HEK293 (cell line): ENCODE measurements around the gene HSD17B2.

Source experiments
- CTCF ChIA-PET: fragments of 350-600 bp; formaldehyde crosslinking; extraction: SDS; loops from one replicate; lab custom pipeline; 2021; ENCODE audit warnings: antibody characterized with exemption; lab: Yijun Ruan, JAX
- POLR2A ChIA-PET: fragments of 300-600 bp; formaldehyde crosslinking; extraction: SDS; loops from one replicate; lab custom pipeline; 2020; ENCODE audit warnings: antibody characterized with exemption, inconsistent platforms; lab: Yijun Ruan, JAX
- H3K27ac ChIP-seq: fragments of 200-500 bp; sonication (Bioruptor generic); 2 replicates; pipeline ENCODE4 v1.5.1; 2014; ENCODE audit warnings: low read depth, low read length, control low read depth, inconsistent platforms; ENCODE audit errors: extremely low read depth
- H3K36me3 ChIP-seq, 2 experiments: fragments of 200-500 bp in 1 of 2; sonication (Bioruptor generic) in 1 of 2; 1 replicate in 1 of 2; 2 replicates in 1 of 2; pipeline ENCODE4 v1.5.1; 2014 to 2017; ENCODE audit warnings: inconsistent platforms in 2 of 2, low read length in 2 of 2; ENCODE audit not compliant: control insufficient read depth in 2 of 2, insufficient read depth in 1 of 2
- H3K4me1 ChIP-seq: fragments of 200-500 bp; sonication (Bioruptor generic); 2 replicates; pipeline ENCODE4 v1.5.1; 2014; ENCODE audit warnings: mild to moderate bottlenecking, low read length, inconsistent platforms; ENCODE audit not compliant: control insufficient read depth, insufficient read depth
- H3K4me3 ChIP-seq: 2 replicates; pipeline ENCODE4 v1.5.1; 2011; ENCODE audit warnings: low read depth, mild to moderate bottlenecking, control low read depth, low read length, moderate library complexity
- H3K9me3 ChIP-seq: fragments of 200-500 bp; sonication (Bioruptor generic); 2 replicates; pipeline ENCODE4 v1.5.1; 2014; ENCODE audit warnings: low read depth, low read length, inconsistent platforms; ENCODE audit not compliant: control insufficient read depth, insufficient read depth
- BCL11B ChIP-seq: fragments of 450-650 bp; formaldehyde crosslinking; IDR thresholded peaks from 2 replicates; pipeline ENCODE4 v1.5.1; 2016; ENCODE audit warnings: low read depth, missing biosample characterization, missing genetic modification characterization
- HOXD13 ChIP-seq: sonication (generic); formaldehyde crosslinking; IDR thresholded peaks from 2 replicates; pipeline ENCODE4 v1.8.0; 2022; ENCODE audit warnings: missing genetic modification reagents, borderline replicate concordance
- MEIS1 ChIP-seq: sonication (generic); formaldehyde crosslinking; IDR thresholded peaks from 2 replicates; pipeline ENCODE4 v1.8.1; 2022; ENCODE audit warnings: missing genetic modification reagents, mild to moderate bottlenecking, borderline replicate concordance
- OSR2 ChIP-seq: fragments of 450-650 bp; formaldehyde crosslinking; IDR thresholded peaks from 2 replicates; pipeline ENCODE4 v1.5.1; 2016; ENCODE audit warnings: missing biosample characterization, missing genetic modification characterization
- RBAK ChIP-seq: fragments of 450-650 bp; formaldehyde crosslinking; IDR thresholded peaks from 2 replicates; pipeline ENCODE4 v1.5.1; 2016; ENCODE audit warnings: missing biosample characterization, missing genetic modification characterization
- ZBTB1 ChIP-seq: fragments of 450-650 bp; formaldehyde crosslinking; IDR thresholded peaks from 2 replicates; pipeline ENCODE4 v1.5.1; 2016; ENCODE audit warnings: missing biosample characterization, missing genetic modification characterization
- ZBTB21 ChIP-seq: fragments of 450-650 bp; formaldehyde crosslinking; IDR thresholded peaks from 2 replicates; pipeline ENCODE4 v1.5.1; 2017; ENCODE audit warnings: missing biosample characterization, missing genetic modification characterization
- ZFP37 ChIP-seq: fragments of 450-650 bp; formaldehyde crosslinking; IDR thresholded peaks from 2 replicates; pipeline ENCODE4 v1.5.1; 2016; ENCODE audit warnings: missing biosample characterization, missing genetic modification characterization
- ZIC2 ChIP-seq: fragments of 450-650 bp; formaldehyde crosslinking; IDR thresholded peaks from 2 replicates; pipeline ENCODE4 v1.5.1; 2016; ENCODE audit warnings: missing biosample characterization, missing genetic modification characterization
- ZNF169 ChIP-seq: fragments of 450-650 bp; formaldehyde crosslinking; IDR thresholded peaks from 2 replicates; pipeline ENCODE4 v1.5.1; 2016; ENCODE audit warnings: missing biosample characterization, missing genetic modification characterization
- ZNF19 ChIP-seq: fragments of 450-650 bp; formaldehyde crosslinking; IDR thresholded peaks from 2 replicates; pipeline ENCODE4; 2016; ENCODE audit warnings: missing biosample characterization, missing genetic modification characterization, low read depth
- ZNF23 ChIP-seq: fragments of 450-650 bp; formaldehyde crosslinking; IDR thresholded peaks from 2 replicates; pipeline ENCODE4 v1.5.1; 2016; ENCODE audit warnings: missing biosample characterization, missing genetic modification characterization, borderline replicate concordance
- ZNF324 ChIP-seq: fragments of 450-650 bp; formaldehyde crosslinking; IDR thresholded peaks from 2 replicates; pipeline ENCODE4 v1.5.1; 2016; ENCODE audit warnings: missing biosample characterization, missing genetic modification characterization
- ZNF596 ChIP-seq: fragments of 450-650 bp; IDR thresholded peaks from 2 replicates; pipeline ENCODE4 v1.5.0; 2018; ENCODE audit warnings: missing biosample characterization, mild to moderate bottlenecking, missing genetic modification characterization, moderate library complexity
- ZNF777 ChIP-seq: fragments of 450-650 bp; formaldehyde crosslinking; IDR thresholded peaks from 2 replicates; pipeline ENCODE4 v1.5.1; 2017; ENCODE audit warnings: missing biosample characterization, missing genetic modification characterization, borderline replicate concordance
- TF ChIP-seq, protein P1 (sequence below): fragments of 450-650 bp; formaldehyde crosslinking; IDR thresholded peaks from 2 replicates; pipeline ENCODE4 v1.5.1; 2016; ENCODE audit warnings: missing biosample characterization, missing genetic modification characterization
- TF ChIP-seq, protein P2 (sequence below): fragments of 450-650 bp; formaldehyde crosslinking; IDR thresholded peaks from 2 replicates; pipeline ENCODE4 v1.5.1; 2016; ENCODE audit warnings: missing biosample characterization, missing genetic modification characterization
- TF ChIP-seq, protein P3 (sequence below): fragments of 450-650 bp; formaldehyde crosslinking; conservative IDR thresholded peaks from 2 replicates; pipeline ENCODE4 v1.5.1; 2016; ENCODE audit warnings: low read depth, missing biosample characterization, missing genetic modification characterization
- TF ChIP-seq, protein P4 (sequence below): fragments of 450-650 bp; formaldehyde crosslinking; IDR thresholded peaks from 2 replicates; pipeline ENCODE4 v1.5.1; 2016; ENCODE audit warnings: missing biosample characterization, missing genetic modification characterization
- TF ChIP-seq, protein P5 (sequence below): fragments of 450-650 bp; formaldehyde crosslinking; IDR thresholded peaks from 2 replicates; pipeline ENCODE4 v1.5.1; 2016; ENCODE audit warnings: missing biosample characterization, missing genetic modification characterization

Gene HSD17B2

DNA sequence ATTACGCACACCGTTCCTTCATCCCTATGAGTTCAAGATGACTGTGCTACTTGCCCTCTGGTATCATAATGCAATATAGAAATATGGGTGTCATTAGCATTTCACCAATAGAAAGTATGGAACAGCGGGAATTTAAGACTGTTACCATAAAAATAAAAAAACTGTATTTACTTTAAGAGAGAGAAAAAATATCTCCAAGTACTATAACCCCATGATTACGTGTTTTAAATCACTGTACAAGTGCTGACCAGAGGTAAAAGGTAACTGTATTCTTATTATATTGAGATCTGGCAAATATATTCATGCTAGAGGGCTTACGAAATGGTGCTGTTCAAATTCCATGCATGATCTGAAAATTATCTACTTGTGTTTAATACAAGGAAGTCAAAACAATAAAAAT lies 29.0 kb upstream of the HSD17B2 start:
- no peaks in the 10 kb centered on the region for H3K9me3 ChIP-seq
- CTCF ChIA-PET: no interaction called here
- no peak overlapping the region for H3K27ac ChIP-seq
- no peak overlapping the region for H3K4me3 ChIP-seq
- POLR2A ChIA-PET: no interaction called here
- TF ChIP-seq ZBTB1 (tag by site-specific recombination) (no peak), ZFP37 (no peak), BCL11B (tag by site-specific recombination) (no peak), ZNF169 (no peak), ZNF324 (no peak)
- TF ChIP-seq, all 188 proteins: peak for 0
- Histone ChIP-seq H3K4me1 (no peaks in the 10 kb centered on the region), H3K36me3 (no peaks in the 10 kb centered on the region)

DNA sequence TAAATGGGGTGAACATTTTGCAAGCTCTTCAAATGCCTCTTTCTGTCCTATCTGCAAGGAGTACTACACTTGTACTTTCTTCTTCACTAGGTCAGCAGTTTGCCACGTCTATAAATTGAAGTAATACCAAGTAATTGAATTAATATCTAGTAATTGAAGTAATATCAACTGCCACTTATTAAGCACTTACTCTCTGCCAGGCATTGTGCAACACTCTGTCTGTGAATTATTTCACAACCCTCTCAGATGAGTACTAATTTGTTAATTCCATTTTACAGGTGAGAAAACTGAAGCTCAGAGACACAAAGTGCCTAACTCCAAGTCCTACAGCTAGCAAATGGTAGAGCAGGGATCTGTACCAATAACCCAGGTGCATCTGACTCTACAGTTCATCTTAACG lies 27.9 kb upstream of the HSD17B2 start:
- Histone ChIP-seq H3K9me3 (no peaks in the 10 kb centered on the region), H3K4me1 (no peaks in the 10 kb centered on the region), H3K4me3 (no peak overlapping the region), H3K27ac (no peak overlapping the region), H3K36me3 (no peaks in the 10 kb centered on the region)
- TF ChIP-seq, protein P1, sequence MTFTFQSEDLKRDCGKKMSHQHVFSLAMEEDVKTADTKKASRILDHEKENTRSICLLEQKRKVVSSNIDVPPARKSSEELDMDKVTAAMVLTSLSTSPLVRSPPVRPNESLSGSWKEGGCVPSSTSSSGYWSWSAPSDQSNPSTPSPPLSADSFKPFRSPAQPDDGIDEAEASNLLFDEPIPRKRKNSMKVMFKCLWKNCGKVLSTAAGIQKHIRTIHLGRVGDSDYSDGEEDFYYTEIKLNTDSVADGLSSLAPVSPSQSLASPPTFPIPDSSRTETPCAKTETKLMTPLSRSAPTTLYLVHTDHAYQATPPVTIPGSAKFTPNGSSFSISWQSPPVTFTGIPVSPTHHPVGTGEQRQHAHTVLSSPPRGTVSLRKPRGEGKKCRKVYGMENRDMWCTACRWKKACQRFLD (tag by site-specific recombination): no peak
- TF ChIP-seq ZNF596 (tag by site-specific recombination): no peak
- no peak for TF ChIP-seq RBAK (tag by site-specific recombination)
- TF ChIP-seq, protein P2, sequence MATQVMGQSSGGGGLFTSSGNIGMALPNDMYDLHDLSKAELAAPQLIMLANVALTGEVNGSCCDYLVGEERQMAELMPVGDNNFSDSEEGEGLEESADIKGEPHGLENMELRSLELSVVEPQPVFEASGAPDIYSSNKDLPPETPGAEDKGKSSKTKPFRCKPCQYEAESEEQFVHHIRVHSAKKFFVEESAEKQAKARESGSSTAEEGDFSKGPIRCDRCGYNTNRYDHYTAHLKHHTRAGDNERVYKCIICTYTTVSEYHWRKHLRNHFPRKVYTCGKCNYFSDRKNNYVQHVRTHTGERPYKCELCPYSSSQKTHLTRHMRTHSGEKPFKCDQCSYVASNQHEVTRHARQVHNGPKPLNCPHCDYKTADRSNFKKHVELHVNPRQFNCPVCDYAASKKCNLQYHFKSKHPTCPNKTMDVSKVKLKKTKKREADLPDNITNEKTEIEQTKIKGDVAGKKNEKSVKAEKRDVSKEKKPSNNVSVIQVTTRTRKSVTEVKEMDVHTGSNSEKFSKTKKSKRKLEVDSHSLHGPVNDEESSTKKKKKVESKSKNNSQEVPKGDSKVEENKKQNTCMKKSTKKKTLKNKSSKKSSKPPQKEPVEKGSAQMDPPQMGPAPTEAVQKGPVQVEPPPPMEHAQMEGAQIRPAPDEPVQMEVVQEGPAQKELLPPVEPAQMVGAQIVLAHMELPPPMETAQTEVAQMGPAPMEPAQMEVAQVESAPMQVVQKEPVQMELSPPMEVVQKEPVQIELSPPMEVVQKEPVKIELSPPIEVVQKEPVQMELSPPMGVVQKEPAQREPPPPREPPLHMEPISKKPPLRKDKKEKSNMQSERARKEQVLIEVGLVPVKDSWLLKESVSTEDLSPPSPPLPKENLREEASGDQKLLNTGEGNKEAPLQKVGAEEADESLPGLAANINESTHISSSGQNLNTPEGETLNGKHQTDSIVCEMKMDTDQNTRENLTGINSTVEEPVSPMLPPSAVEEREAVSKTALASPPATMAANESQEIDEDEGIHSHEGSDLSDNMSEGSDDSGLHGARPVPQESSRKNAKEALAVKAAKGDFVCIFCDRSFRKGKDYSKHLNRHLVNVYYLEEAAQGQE: no peak
- TF ChIP-seq ZNF23: no peak
- TF ChIP-seq, protein P3, sequence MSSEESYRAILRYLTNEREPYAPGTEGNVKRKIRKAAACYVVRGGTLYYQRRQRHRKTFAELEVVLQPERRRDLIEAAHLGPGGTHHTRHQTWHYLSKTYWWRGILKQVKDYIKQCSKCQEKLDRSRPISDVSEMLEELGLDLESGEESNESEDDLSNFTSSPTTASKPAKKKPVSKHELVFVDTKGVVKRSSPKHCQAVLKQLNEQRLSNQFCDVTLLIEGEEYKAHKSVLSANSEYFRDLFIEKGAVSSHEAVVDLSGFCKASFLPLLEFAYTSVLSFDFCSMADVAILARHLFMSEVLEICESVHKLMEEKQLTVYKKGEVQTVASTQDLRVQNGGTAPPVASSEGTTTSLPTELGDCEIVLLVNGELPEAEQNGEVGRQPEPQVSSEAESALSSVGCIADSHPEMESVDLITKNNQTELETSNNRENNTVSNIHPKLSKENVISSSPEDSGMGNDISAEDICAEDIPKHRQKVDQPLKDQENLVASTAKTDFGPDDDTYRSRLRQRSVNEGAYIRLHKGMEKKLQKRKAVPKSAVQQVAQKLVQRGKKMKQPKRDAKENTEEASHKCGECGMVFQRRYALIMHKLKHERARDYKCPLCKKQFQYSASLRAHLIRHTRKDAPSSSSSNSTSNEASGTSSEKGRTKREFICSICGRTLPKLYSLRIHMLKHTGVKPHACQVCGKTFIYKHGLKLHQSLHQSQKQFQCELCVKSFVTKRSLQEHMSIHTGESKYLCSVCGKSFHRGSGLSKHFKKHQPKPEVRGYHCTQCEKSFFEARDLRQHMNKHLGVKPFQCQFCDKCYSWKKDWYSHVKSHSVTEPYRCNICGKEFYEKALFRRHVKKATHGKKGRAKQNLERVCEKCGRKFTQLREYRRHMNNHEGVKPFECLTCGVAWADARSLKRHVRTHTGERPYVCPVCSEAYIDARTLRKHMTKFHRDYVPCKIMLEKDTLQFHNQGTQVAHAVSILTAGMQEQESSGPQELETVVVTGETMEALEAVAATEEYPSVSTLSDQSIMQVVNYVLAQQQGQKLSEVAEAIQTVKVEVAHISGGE (tag by site-specific recombination): no peak
- no peak for TF ChIP-seq ZNF19 (tag by site-specific recombination)
- no peak for TF ChIP-seq ZBTB21
- no peak for TF ChIP-seq OSR2
- TF ChIP-seq ZNF777 (tag by site-specific recombination): no peak
- TF ChIP-seq, protein P4, sequence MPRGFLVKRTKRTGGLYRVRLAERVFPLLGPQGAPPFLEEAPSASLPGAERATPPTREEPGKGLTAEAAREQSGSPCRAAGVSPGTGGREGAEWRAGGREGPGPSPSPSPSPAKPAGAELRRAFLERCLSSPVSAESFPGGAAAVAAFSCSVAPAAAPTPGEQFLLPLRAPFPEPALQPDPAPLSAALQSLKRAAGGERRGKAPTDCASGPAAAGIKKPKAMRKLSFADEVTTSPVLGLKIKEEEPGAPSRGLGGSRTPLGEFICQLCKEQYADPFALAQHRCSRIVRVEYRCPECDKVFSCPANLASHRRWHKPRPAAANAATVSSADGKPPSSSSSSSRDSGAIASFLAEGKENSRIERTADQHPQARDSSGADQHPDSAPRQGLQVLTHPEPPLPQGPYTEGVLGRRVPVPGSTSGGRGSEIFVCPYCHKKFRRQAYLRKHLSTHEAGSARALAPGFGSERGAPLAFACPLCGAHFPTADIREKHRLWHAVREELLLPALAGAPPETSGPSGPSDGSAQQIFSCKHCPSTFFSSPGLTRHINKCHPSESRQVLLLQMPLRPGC (tag by site-specific recombination): no peak
- TF ChIP-seq, protein P5, sequence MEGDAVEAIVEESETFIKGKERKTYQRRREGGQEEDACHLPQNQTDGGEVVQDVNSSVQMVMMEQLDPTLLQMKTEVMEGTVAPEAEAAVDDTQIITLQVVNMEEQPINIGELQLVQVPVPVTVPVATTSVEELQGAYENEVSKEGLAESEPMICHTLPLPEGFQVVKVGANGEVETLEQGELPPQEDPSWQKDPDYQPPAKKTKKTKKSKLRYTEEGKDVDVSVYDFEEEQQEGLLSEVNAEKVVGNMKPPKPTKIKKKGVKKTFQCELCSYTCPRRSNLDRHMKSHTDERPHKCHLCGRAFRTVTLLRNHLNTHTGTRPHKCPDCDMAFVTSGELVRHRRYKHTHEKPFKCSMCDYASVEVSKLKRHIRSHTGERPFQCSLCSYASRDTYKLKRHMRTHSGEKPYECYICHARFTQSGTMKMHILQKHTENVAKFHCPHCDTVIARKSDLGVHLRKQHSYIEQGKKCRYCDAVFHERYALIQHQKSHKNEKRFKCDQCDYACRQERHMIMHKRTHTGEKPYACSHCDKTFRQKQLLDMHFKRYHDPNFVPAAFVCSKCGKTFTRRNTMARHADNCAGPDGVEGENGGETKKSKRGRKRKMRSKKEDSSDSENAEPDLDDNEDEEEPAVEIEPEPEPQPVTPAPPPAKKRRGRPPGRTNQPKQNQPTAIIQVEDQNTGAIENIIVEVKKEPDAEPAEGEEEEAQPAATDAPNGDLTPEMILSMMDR (tag by site-specific recombination): no peak
- TF ChIP-seq MEIS1 (CRISPR knock-in tag): no peak
- no peak for TF ChIP-seq HOXD13 (CRISPR knock-in tag)
- TF ChIP-seq ZIC2 (tag by site-specific recombination): no peak
- ChIA-PET CTCF (interaction anchor here (1.4 kb wide), 1 partner anchor 10 kb away, joined by 5 read pairs; no protein-coding TSS in a partner anchor), POLR2A (no interaction called here)
